Tibial nerve (tissue), 4 donors: ENCODE data around the gene RSPH9. TPM values are rescaled to one million over a fixed set of nuclear protein-coding genes. Genes with fewer than 3 reads are reported as not detected.
A peak's percentile ranks its signal among the peaks of the same experiment; 100 is the strongest.
"Not testable (repeated sequence)": the region's sequence is repeated elsewhere in the genome, so short reads cannot be mapped to it uniquely, and the experiment has no call there.

ENCODE experiments used
- DNase-seq, 2 donors: peaks; one replicate each; pipeline ENCODE4 v3.0.0-alpha.2; 2019; ENCODE audit warnings: low spot score in 2 of 2
- H3K27ac ChIP-seq, 4 donors: fragments of 200-600 bp; sonication (generic) in 3 of 4; one replicate each; pipeline ENCODE4 v1.5.1; 2017 to 2019; ENCODE audit warnings: mild to moderate bottlenecking in 1 of 4
- H3K27me3 ChIP-seq, 2 donors: fragments of 200-600 bp; sonication (generic) in 1 of 2; one replicate each; pipeline versions ENCODE4 v1.5.1 to v1.6.0; 2017 to 2019
- H3K36me3 ChIP-seq, 3 donors: fragments of 200-600 bp; sonication (generic); one replicate each; pipeline ENCODE4 v1.5.1; 2018 to 2019
- H3K4me1 ChIP-seq, 4 donors: fragments of 200-600 bp; sonication (generic) in 3 of 4; one replicate each; pipeline ENCODE4 v1.5.1; 2017 to 2019
- H3K4me3 ChIP-seq, 4 donors: fragments of 200-600 bp; sonication (generic) in 3 of 4; one replicate each; pipeline ENCODE4 v1.5.1; 2017 to 2019; ENCODE audit warnings: mild to moderate bottlenecking in 1 of 4, moderate library complexity in 1 of 4
- H3K9me3 ChIP-seq, 4 donors: fragments of 200-600 bp; sonication (generic) in 3 of 4; one replicate each; pipeline ENCODE4 v1.5.1; 2017 to 2019
- CTCF ChIP-seq, 5 experiments: fragments of 200-600 bp in 3 of 5; fragments of 450-650 bp in 2 of 5; sonication (generic) in 3 of 5; IDR thresholded peaks; one replicate each; pipeline ENCODE4 v1.5.1; 2016 to 2019; ENCODE audit warnings: antibody characterized with exemption in 5 of 5, mild to moderate bottlenecking in 3 of 5, moderate library complexity in 2 of 5
- EP300 ChIP-seq, 2 donors: sonication (generic); formaldehyde crosslinking; IDR thresholded peaks; one replicate each; pipeline ENCODE4 v1.6.1; 2017; ENCODE audit warnings: antibody characterized with exemption in 2 of 2, mild to moderate bottlenecking in 1 of 2
- POLR2A ChIP-seq, 2 donors: fragments of 450-650 bp; IDR thresholded peaks; one replicate each; pipeline ENCODE4 v1.6.1; 2017; ENCODE audit warnings: antibody characterized with exemption in 2 of 2, mild to moderate bottlenecking in 2 of 2, moderate library complexity in 2 of 2
- WGBS, 2 donors: methylation state at CpG; one replicate each; pipeline ENCODE4 v1.1.5; 2018; 5-methylcytosine and 5-hydroxymethylcytosine counted together
- total RNA-seq, 4 donors: library from RNA; depleted of rRNA; stranded (reverse); fragments of >200 nt; gene quantifications; one replicate each; pipeline ENCODE4 v1.1.0, GENCODE V29; 2016

RSPH9 gene
- total RNA-seq, 4 donors from 2014 or later: 0.30 to 0.66 (median 0.63) TPM; not detected in 1

GRCh38 chr6:43658161-43658560 lies 13.3 kb downstream of the RSPH9 start:
- WGBS, 2 donors: 88 to 92% methylated on average over 9 of the region's 9 CpGs
- TF ChIP-seq CTCF (IDR thresholded peaks at IDR 0.05) (no peak), EP300 (IDR thresholded peaks at IDR 0.05) (no peak), POLR2A (IDR thresholded peaks at IDR 0.05) (no peak)
- Histone ChIP-seq H3K27me3 (no peaks in the 10 kb centered on the region), H3K27ac (no peak overlapping the region), H3K4me1 (no peaks in the 10 kb centered on the region), H3K9me3 (no peaks in the 10 kb centered on the region), H3K4me3 (no peak overlapping the region), H3K36me3 (peaks cover 0 to 3% (median 0%) of the 10 kb centered on the region in 3 donors)
- DNase-seq: no peak

- H3K27me3 ChIP-seq, H3K4me3 ChIP-seq, H3K27ac ChIP-seq, DNase-seq, H3K36me3 ChIP-seq, H3K9me3 ChIP-seq: not testable (repeated sequence)
- 90 to 92% methylated on average over 5 of the region's 5 CpGs for WGBS, 2 donors
- peaks cover 0 to 11% (median 5%) of the 10 kb centered on the region in 4 donors for H3K4me1 ChIP-seq
Measured at GRCh38 chr6:43662948-43663347, 18.1 kb downstream of the RSPH9 start.

GRCh38 chr6:43665376-43665775 lies 20.5 kb downstream of the RSPH9 start:
- Histone ChIP-seq H3K36me3 (peaks cover 0 to 1% (median 0%) of the 10 kb centered on the region in 3 donors), H3K4me3 (no peak overlapping the region), H3K27ac (no peak overlapping the region), H3K27me3 (no peaks in the 10 kb centered on the region), H3K4me1 (peaks cover 0 to 35% (median 24%) of the 10 kb centered on the region in 4 donors), H3K9me3 (no peaks in the 10 kb centered on the region)
- no peak for DNase-seq
- TF ChIP-seq POLR2A (IDR thresholded peaks at IDR 0.05) (no peak), EP300 (IDR thresholded peaks at IDR 0.05) (no peak), CTCF (IDR thresholded peaks at IDR 0.05) (no peak)
- WGBS, 2 donors: 100% methylated on average over 1 of the region's 1 CpG; no CpG with 5 or more reads in 1 of the 2 donors

GRCh38 chr6:43666196-43666920 lies 21.5 kb downstream of the RSPH9 start:
- TF ChIP-seq CTCF (IDR thresholded peaks at IDR 0.05) (no peak), POLR2A (IDR thresholded peaks at IDR 0.05) (no peak), EP300 (IDR thresholded peaks at IDR 0.05) (no peak)
- Histone ChIP-seq H3K27ac (no peak overlapping the region), H3K9me3 (no peaks in the 10 kb centered on the region), H3K36me3 (peaks cover 0 to 11% (median 2%) of the 10 kb centered on the region in 3 donors), H3K27me3 (no peaks in the 10 kb centered on the region), H3K4me3 (no peak overlapping the region), H3K4me1 (peaks cover 0 to 42% (median 24%) of the 10 kb centered on the region in 4 donors)
- DNase-seq: no peak
- WGBS, 2 donors: 68 to 75% methylated on average over 13 of the region's 13 CpGs

GRCh38 chr6:43667245-43668150 lies 22.7 kb downstream of the RSPH9 start:
- H3K36me3 ChIP-seq: peaks cover 0 to 22% (median 5%) of the 10 kb centered on the region in 3 donors
- no peaks in the 10 kb centered on the region for H3K9me3 ChIP-seq
- TF ChIP-seq POLR2A (IDR thresholded peaks at IDR 0.05): no peak
- peak; percentile 90 to 97 (median 94) for TF ChIP-seq CTCF (IDR thresholded peaks at IDR 0.05)
- peak in 1 of 2 donors; percentile 29 for TF ChIP-seq EP300 (IDR thresholded peaks at IDR 0.05)
- H3K4me3 ChIP-seq: peak overlapping the region in 1 of 4 donors; percentile 10
- H3K27ac ChIP-seq: peak overlapping the region in 1 of 4 donors; percentile 70
- peak; percentile 87 to 92 for DNase-seq
- peaks cover 0 to 49% (median 24%) of the 10 kb centered on the region in 4 donors for H3K4me1 ChIP-seq
- 14 to 16% methylated on average over 10 to 14 of the region's 16 CpGs for WGBS, 2 donors
- no peaks in the 10 kb centered on the region for H3K27me3 ChIP-seq
